NCI-H1417 (cell line): ENCODE data around the gene CHRM1.
A peak's percentile ranks its signal among the peaks of the same experiment; 100 is the strongest.

ENCODE experiments used
- DNase-seq, 3 experiments: peaks; one replicate each; lab custom pipeline; 2025; lab: John Stamatoyannopoulos, UW

Gene CHRM1

DNA sequence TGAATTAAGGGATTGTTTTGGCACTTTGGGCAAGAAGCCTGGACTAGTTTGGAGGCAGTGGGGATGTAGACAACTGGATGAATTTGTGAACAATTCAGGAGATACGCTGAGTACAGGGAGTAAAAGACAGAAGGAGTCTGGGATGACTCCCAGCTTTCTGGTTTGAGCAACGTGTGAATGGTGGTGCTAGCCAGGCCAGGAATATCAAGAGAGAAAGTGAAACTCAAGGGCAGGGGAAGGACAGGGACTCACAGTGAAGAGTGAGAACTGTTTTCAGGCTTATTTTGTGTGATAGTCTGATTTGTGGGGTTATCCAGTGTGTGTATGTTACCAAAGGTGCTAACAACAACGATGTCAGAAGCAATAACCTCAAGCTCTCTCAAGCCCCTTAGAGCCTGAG is 15.9 kb downstream of the CHRM1 start:
- DNase-seq, result no peak

DNA sequence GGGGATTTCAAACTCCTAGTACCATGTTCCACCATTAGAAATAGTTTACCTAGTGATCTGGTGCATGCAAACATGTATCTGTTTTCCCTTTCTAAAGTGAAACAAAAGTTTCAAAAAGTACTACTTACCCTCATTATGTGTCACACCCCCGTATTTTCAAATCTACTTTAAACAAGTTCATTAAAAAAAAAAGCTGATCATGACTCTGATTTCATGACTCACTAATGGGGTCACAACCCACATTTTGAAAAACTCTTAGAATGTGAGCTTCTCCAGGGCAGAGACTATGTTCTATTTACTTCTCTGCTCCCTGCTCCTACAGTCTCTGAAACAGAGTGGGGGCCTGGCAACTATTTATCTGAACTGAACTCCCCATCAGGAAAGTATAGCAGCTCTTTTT is 18.2 kb downstream of the CHRM1 start:
- DNase-seq, result no peak

DNA sequence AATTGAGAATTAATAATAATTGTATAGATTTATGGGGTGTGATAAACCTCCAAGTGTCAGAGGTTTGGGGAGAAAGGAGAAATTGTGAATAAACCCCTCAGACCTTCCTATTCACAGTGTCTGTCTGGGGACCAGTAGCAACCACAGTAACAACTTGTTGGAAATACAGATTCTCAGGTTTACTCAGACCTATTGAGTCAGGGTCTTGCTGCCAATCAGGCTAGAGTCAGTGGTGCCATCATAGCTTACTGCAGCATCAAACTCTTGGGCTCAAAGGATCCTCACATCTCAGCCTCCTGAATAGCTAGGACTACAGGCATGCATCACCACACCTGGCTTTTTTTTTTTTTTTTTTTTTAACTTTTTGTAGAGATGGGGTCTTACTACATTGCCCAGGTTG is 23.1 kb downstream of the CHRM1 start:
- no peak for DNase-seq

DNA sequence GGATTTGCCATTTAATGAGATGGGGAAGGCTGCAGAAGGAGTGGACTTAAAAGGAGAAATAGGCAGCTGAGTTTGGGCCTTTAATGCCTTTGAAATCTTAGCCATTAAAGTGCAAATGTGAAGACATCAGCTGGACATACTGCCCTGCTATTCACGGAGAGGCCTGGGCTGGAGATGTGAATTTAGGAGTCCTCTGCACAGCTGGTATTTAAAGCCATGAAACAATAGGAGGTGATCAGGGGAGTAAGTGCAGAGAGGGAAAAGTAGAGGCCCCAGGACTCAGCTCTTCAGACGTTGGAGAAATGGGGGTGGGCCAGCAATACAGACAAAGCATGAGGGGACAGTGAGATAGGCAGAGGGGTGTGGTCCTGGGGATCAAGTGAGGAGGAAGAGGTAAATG is 23.9 kb downstream of the CHRM1 start:
- DNase-seq, result no peak

DNA sequence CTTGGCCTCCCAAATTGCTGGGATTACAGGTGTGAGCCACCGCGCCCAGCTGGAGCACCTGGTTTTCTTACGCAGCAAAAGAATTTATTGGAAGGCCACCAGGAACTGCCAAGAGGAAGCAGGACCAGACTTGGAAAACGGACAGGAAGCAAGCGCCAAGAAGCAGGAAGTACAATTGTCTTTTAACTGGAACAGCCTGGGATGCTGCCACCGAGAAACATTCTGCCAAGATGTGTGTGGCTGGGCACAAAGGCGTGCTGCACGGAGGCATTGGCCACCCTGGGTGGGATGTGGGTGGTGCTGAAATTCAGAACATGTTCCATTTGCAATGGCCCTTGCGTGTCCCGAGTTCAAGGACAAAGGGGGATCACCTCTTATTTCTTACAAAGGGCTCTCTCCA is 25.1 kb downstream of the CHRM1 start:
- no peak for DNase-seq

DNA sequence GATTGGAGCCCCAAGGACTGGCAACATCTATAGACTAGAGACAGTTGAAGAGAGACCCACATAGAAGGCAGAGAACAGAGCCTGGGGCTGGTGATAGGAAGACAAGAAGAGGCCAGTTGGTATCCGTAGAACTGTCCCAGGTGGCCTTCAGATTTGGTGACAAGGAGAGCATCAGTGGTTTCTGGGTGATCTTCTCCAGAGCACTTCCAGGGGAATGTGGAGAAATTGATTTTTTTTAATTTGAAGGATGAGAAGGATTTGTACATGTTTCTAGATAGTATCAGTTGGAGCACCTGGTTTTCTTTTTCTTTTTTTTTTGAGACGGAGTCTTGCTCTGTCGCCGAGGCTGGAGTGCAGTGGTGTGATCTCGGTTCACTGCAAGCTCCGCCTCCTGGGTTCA is 25.7 kb downstream of the CHRM1 start:
- no peak for DNase-seq

DNA sequence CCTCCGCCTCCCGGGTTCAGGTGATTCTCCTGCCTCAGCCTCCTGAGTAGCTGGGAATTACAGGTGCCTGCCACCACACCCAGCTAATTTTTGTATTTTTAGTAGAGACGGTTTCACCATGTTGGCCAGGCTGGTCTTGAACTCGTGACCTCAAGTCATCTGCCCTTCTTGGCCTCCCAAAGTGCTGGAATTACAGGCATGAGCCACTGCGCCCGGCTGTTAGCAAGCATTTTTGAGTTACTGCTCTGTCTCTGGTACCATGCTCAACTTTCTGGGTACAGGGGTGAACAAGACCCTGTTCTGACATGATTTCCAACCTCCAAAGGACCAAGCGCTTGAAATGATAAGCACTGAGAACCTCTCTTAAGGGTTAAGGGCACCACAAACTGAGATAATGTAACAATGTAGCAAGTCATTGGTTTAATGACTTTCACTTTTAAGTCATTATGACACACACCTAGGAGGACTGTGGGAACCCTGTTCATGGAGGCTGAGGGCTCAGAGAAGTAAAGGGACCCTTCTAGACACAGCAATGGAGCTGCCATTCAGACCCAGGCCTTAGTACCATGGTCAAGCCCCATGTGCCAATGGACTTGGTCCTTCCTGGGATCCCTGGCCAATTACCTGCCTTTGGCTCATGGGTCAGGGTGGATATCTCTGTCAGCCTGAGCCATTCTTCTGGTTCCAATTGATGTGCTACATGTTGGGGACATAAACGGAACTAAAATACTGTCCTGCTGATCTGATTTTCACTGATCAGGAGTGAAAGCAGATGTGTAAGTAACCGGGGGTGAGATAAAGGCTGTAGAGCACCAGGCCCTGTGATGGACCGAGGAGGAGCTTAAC is 28.9 kb downstream of the CHRM1 start:
- DNase-seq, result no peak

DNA sequence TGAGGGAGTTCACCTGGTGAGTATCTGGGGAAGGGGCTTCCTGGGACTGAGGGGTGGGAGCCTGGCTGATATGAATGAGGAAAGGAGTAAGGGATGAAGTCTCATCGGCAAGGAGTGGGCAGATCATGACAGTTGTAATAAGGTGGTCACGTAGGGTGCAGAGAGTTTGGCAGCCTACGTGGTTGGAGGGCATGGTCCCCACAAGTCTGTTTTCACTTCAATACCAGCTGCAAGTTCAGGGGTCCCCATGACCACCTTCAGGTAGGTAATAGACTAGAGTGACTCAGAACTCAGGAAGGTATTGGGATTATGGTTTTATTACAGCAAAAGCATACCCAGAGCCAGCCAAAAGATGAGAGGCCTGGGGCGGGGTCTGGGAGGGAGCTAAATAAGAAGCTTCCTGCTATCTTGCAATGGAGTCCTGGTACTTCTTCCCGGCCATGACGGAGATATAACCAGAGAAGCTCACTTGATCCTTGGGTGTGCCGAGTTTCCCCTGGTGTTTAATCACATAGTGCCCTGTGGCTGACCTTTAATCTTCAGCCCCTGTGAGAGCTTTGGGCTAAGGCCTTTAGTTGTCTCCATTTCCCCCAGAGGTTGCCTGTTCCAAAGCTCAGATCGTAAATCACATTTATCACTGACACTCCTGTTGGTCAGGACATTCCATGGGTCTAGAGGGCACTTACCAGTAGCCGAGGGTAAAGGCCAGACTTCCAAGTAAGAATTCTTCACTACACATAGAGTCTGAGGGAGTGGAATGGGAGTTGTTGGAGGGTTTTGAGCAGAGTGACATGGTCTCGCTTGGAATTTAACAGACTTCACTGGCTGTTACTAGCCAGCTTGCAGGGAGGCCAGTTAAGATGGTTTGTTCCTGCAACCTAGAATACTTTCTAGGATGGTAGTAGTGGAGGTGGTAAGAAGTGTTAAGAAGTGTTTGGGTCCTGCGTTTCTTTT is 31.4 kb downstream of the CHRM1 start:
- peak in 1 of 3 experiments; percentile 36 for DNase-seq

DNA sequence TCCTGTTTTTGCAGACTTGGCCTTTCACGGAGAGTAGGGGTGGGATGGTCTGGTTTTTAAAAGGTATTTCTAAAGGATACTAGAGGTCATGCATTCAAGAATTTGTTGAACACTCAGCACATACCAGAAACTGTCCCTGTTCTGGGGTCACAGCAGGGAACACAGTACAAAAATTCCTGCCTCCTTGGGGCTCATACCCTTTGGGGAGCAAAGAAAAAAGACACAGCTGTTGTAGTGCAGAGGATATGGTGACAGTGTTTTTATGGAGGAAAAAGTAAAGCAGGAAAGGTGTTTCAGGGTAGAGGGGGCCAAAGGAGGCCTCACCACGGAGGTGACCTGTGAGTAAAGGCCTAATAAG is 32.1 kb downstream of the CHRM1 start:
- DNase-seq, result no peak

DNA sequence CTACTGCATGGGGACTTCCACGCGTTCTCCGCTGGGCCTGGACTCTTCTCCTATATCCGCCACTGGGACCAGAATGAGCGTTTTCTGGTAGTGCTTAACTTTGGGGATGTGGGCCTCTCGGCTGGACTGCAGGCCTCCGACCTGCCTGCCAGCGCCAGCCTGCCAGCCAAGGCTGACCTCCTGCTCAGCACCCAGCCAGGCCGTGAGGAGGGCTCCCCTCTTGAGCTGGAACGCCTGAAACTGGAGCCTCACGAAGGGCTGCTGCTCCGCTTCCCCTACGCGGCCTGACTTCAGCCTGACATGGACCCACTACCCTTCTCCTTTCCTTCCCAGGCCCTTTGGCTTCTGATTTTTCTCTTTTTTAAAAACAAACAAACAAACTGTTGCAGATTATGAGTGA is 32.8 kb downstream of the CHRM1 start:
- no peak for DNase-seq

DNA sequence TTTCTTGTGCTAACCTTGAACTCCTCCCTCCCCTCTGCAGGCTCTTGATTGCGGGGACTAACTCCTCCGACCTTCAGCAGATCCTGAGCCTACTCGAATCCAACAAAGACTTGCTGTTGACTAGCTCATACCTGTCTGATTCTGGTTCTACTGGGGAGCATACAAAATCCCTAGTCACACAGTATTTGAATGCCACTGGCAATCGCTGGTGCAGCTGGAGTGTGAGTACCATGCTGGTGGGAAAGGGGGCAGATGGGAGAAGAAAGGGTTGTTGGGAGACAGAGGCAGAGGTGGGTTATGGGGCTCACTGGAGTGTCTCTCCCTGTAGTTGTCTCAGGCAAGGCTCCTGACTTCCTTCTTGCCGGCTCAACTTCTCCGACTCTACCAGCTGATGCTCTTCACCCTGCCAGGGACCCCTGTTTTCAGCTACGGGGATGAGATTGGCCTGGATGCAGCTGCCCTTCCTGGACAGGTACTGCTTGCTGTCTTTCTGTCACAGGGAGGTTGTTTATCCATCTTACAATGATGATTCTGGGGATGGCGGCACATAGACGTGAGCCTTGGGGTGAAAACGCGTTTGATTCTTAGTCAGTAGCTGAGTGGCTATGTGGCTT is 35.9 kb downstream of the CHRM1 start:
- DNase-seq, result no peak

DNA sequence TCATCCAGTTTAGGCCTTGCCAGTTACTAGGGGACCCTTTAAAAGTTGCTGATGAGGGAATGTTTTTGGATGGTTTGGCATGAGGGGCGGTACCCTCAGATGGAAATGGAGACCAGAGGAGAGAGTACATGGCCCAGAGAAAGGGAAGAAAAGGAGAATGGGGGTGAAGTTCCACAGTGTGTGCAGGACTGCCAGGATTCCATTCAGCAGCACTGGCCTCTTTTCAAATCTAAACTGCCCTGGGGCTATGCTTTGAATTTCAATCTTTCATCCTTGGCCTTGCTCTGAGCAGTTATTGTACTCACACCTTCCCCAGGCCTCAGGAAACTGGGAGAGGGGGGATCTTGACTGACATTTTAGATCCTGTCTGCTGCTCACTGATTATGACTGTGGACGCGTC is 37.5 kb downstream of the CHRM1 start:
- DNase-seq, result no peak

DNA sequence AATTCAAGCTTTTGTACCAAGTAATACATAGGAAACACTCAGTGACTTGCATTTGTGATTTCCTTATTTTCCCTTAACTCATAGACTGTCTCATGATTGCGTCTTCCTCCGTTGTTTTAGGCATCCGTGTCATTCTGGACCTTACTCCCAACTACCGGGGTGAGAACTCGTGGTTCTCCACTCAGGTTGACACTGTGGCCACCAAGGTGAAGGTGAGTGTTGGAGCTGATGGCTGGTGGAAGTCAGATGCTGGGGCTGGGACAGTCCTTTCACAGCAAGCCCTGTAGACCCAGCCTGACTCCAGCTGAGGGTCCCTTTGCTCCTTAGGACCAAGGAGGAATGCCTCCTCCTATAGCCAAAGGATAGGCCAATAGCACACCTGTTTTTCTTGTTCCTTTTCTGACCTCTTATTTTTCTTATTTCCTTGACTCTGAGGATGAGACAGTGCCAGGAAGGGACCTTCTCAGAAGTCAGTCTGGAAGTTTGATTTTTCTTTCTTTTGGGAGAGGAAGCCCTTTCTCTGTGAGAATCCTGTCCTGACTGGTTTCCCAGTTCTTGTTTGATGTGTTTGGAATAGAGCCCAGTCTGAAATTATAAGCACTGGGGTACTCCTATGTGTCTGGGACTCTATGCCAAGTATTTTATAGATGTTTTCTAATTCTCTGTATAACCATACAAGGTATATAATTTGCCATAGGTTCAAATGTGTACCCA is 38.2 kb downstream of the CHRM1 start:
- no peak for DNase-seq

DNA sequence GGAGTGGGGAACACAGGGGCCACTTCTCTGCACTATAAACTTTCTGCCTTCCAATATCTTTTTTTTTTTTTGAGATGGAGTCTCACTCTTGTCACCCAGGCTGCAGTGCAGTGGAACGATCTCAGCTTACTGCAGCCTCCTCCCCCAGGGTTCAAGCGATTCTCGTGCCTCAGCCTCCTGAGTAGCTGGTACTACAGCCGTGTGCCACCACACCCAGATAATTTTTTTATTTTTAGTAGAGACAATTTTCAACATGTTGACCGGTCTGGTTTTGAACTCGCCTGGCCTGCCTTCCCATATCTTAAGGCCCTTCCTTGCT is 38.8 kb downstream of the CHRM1 start:
- DNase-seq, result no peak

DNA sequence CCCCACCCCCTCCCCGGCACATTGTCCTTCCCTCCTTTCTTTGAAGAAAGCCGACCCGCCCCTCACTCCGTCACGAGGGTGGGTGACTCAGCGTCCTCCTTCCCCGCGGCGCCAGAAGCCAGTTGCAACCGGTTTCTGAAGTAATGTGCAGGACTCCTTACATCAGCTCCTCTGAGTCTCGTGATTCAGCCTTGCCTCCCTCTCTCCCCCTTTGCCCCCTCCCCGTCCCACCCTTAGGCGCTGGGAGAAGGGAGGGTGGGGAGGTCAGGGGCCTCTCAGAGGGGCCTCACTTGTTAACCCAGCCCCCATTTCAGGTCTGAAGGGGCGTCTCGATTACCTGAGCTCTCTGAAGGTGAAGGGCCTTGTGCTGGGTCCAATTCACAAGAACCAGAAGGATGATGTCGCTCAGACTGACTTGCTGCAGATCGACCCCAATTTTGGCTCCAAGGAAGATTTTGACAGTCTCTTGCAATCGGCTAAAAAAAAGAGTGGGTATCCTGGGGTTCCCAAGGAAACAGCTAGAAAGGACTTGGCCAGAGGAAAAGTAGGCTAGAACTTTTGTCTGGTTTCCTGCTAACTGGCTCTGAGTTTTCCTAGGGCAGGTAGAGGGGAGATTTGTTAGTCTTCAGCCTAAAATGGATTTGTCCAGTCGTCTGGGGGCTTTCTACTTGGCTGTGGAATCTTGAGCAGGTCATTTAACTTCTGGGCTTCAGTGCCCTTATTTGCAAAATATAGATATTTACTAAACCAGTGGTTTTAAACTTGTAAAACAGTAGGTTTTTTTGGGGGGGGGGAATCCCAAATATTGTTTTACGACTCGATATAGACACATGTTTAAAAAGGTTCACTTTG is 39.4 kb downstream of the CHRM1 start:
- peak; percentile 87 to 96 (median 95) for DNase-seq

DNA sequence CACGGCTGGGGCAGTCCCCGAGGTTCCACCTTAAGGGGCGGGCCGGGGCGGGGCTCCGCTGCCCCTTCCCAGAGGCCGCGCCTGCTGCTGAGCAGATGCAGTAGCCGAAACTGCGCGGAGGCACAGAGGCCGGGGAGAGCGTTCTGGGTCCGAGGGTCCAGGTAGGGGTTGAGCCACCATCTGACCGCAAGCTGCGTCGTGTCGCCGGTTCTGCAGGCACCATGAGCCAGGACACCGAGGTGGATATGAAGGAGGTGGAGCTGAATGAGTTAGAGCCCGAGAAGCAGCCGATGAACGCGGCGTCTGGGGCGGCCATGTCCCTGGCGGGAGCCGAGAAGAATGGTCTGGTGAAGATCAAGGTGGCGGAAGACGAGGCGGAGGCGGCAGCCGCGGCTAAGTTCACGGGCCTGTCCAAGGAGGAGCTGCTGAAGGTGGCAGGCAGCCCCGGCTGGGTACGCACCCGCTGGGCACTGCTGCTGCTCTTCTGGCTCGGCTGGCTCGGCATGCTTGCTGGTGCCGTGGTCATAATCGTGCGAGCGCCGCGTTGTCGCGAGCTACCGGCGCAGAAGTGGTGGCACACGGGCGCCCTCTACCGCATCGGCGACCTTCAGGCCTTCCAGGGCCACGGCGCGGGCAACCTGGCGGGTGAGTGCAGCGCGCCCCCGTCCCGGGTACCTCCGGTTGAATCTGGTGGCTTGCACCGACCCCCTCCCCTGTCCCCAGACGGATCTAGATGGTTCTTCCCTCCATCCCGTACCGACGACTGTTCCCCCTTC is 40.2 kb downstream of the CHRM1 start, which contains the start of gene SLC3A2:
SLC3A2 (plus strand) TSS at position 94 of the 776 bp plus-strand sequence; CDS start at position 222, 128 bp downstream.
- DNase-seq, result peak; percentile 87 to 96 (median 96)

DNA sequence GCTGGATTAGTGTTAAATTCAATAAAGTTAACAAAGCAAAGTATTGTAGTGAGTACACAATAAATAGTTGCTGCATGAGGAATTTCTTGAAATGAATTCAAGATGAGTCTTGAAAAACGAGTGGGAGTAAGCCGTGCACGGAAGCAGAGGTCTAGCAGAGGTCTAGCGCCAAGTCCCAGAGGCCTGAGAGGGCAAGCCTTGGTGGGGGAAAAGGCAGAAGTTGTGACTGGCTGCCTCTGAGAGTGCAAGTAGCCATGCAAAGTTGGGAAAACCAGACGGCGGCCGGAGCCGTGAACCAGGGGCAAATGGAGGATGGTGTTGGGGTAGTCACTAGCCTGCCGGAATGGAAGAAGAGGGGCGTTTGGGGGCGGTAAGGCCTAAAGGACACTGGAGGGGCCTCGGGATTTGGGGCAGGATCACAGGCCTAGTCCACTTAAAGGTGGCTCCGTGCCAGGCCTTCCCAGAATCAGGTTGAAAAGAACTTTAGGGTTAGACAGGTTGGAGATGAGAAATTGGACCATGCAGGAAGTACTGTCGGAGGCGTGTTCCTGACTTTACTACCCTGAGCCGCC is 40.8 kb downstream of the CHRM1 start:
- peak in 1 of 3 experiments; percentile 56 for DNase-seq

DNA sequence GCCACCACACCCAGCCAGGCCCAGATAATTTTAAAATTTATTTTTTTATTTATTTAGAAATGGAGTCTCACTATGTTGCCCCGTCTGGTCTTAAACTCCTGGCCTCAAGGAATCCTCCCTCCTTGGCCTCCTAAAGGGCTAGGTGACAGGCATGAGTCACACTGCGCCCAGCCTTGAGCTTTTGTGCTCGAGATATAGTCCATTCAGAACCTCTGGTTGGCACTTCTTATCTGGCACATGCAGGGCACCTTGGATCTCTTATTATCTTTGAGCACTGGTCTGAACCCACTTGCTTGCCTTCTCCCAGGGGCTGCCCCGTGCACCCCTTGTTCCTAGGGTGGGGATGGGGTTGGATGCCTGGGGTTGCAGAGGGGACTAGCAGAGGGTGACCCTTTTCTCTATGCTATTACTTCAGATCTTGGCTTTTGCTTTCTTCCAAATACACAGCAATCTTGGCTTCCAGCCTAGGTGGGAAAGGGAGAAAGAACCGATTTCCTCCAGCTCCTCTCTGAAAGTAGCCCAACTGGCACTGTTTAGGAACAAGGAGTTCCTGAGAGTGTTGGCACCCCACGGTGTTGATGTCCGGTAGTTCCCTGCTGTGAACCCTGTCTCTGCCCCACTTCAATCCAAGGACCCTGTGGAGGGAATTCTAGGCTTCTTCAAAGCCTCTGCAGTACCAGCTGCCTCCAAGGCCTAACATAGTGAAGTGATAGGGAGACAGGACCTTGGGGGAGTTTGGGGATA is 41.8 kb downstream of the CHRM1 start:
- DNase-seq, result no peak

DNA sequence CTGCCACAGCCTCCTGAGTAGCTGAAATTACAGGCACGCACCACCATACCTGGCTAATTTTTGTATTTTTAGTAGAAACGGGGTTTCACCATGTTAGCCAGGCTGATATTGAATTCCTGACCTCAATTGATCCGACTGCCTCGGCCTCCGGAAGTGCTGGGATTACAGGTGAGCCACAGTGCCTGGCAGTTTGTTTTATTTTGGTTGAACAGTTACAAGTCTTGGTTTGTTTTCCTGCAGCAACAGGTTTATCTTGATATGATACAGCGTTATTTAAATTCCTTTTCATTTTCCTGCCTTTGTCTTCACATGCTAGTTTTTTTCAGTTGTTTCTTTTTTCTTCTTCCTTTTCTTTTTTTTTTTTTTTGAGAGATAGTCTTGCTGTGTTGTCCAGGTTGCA is 44.5 kb downstream of the CHRM1 start:
- DNase-seq, result no peak
